B cell (primary cell): ENCODE measurements around the gene SRA1.

Source experiments
- EZH2 ChIP-seq: IDR thresholded peaks from 2 replicates; pipeline ENCODE4 v1.6.1; 2012; ENCODE audit warnings: borderline replicate concordance, low read depth, mild to moderate bottlenecking, moderate library complexity, low read length; ENCODE audit not compliant: insufficient read depth, poor library complexity, severe bottlenecking
- TF ChIP-seq, protein P1 (sequence below): fragments of 200-600 bp; IDR thresholded peaks from one replicate; pipeline ENCODE4 v1.8.0; 2022; ENCODE audit warnings: antibody characterized with exemption, mild to moderate bottlenecking

- TF ChIP-seq, protein P1, sequence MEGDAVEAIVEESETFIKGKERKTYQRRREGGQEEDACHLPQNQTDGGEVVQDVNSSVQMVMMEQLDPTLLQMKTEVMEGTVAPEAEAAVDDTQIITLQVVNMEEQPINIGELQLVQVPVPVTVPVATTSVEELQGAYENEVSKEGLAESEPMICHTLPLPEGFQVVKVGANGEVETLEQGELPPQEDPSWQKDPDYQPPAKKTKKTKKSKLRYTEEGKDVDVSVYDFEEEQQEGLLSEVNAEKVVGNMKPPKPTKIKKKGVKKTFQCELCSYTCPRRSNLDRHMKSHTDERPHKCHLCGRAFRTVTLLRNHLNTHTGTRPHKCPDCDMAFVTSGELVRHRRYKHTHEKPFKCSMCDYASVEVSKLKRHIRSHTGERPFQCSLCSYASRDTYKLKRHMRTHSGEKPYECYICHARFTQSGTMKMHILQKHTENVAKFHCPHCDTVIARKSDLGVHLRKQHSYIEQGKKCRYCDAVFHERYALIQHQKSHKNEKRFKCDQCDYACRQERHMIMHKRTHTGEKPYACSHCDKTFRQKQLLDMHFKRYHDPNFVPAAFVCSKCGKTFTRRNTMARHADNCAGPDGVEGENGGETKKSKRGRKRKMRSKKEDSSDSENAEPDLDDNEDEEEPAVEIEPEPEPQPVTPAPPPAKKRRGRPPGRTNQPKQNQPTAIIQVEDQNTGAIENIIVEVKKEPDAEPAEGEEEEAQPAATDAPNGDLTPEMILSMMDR = no peak
- TF ChIP-seq EZH2 = no peak
These were observed 48.6 kb upstream of the SRA1 start for GRCh38 chr5:140605879-140606278.
